Heart left ventricle (tissue), 16 donors: ENCODE data around the gene AGBL5. TPM values are rescaled to one million over a fixed set of nuclear protein-coding genes. Genes with fewer than 3 reads are reported as not detected.

Experiments
- ATAC-seq, 4 donors: fragments of 200-7000 bp; cut with Tn5 transposase; one replicate each; pipeline ENCODE4 v1.9.1; 2020 to 2022; ENCODE audit warnings: moderate library complexity in 4 of 4, mild to moderate bottlenecking in 3 of 4, moderate number of reproducible peaks in 1 of 4
- DNase-seq, 5 donors: peaks; one replicate each; pipeline ENCODE4 v3.0.0-alpha.2; 2020
- H3K27ac ChIP-seq, 12 donors: fragments of 200-600 bp; sonication (generic) in 4 of 12; one replicate each; pipeline versions ENCODE4 v1.5.0 to v1.8.0; 2016 to 2022; ENCODE audit warnings: mild to moderate bottlenecking in 2 of 12
- H3K27me3 ChIP-seq, 9 donors: fragments of 200-600 bp; sonication (generic) in 2 of 9; one replicate each; pipeline versions ENCODE4 v1.5.1 to v1.8.0; 2016 to 2022; ENCODE audit warnings: mild to moderate bottlenecking in 3 of 9
- H3K36me3 ChIP-seq, 9 donors: fragments of 200-600 bp; sonication (generic) in 2 of 9; one replicate each; pipeline versions ENCODE4 v1.5.0 to v1.8.0; 2018 to 2022; ENCODE audit warnings: mild to moderate bottlenecking in 2 of 9
- H3K4me1 ChIP-seq, 12 donors: fragments of 200-600 bp; sonication (generic) in 4 of 12; one replicate each; pipeline versions ENCODE4 v1.5.0 to v1.8.0; 2016 to 2022; ENCODE audit warnings: mild to moderate bottlenecking in 3 of 12
- H3K4me3 ChIP-seq, 12 donors: fragments of 200-600 bp; sonication (generic) in 4 of 12; one replicate each; pipeline versions ENCODE4 v1.5.0 to v1.8.0; 2017 to 2022; ENCODE audit warnings: mild to moderate bottlenecking in 9 of 12, moderate library complexity in 4 of 12
- H3K9me3 ChIP-seq, 12 donors: fragments of 200-600 bp; sonication (generic) in 4 of 12; one replicate each; pipeline versions ENCODE4 v1.5.0 to v1.8.0; 2016 to 2022; ENCODE audit warnings: mild to moderate bottlenecking in 1 of 12
- CTCF ChIP-seq, 12 donors: fragments of 200-600 bp; sonication (generic) in 4 of 12; IDR thresholded peaks; one replicate each; pipeline versions ENCODE4 v1.5.0 to v1.8.0; 2018 to 2022; ENCODE audit warnings: antibody characterized with exemption in 12 of 12, mild to moderate bottlenecking in 5 of 12
- POLR2A ChIP-seq, 2 donors: fragments of 450-650 bp; IDR thresholded peaks; one replicate each; pipeline ENCODE4 v1.6.1; 2017; ENCODE audit warnings: antibody characterized with exemption in 2 of 2, mild to moderate bottlenecking in 2 of 2, moderate library complexity in 2 of 2
- WGBS, 4 donors: extraction: QIAGEN DNeasy Blood & Tissue Kit in 2 of 4; methylation state at CpG; one replicate each; pipeline versions ENCODE4 v1.1.5 to v1.1.7; 2013 to 2018; 5-methylcytosine and 5-hydroxymethylcytosine counted together
- intact Hi-C, 10 donors: fragments of 100-400 bp; cut with DNase I; formaldehyde crosslinking; loops; one replicate each; pipeline versions ENCODE4 v1.11.1 to v1.14.2; 2022
- polyA plus RNA-seq, 2 donors: library from polyadenylated mRNA; stranded (reverse); fragments of 200-250 nt; gene quantifications; one replicate each; pipeline ENCODE4 v1.2.3, GENCODE V29; 2013
- total RNA-seq, 9 donors: library from RNA; depleted of rRNA in 2 of 9; stranded (reverse); fragments of >200 nt in 2 of 9; fragmentation: NEBNext Ultra II Directional in 3 of 9; extraction: Animal tissue kit (Norgen Biotek cat#: 25700) in 3 of 9; gene quantifications; one replicate each; pipeline versions ENCODE4 v1.1.0 to v1.2.4, GENCODE V29; 2016 to 2023
- donor health status: ischemic (EF 13 %, LVEDD 7.1; RV severe dilation, severe dysfunction).
- donor health status: healthy with polysubstance abuse.
- donor health status: DM: no; HTN: yes; CAD: no.
- donor health status: DM: no; HTN: no; CAD: no.
- donor health status: ischemic (EF 25% LVEDD 6.9; RV normal size, moderate dysfunction).
- donor health status: ischemic (EF 25% LVEDD 5.7; RV mildly dilated, moderate dysfunction).
- donor health status: healthy.
- donor health status: DM: yes; HTN: yes; CAD: no.
- donor health status: ischemic (EF 35%, LVEDD 5.7; RV mildly dilated, moderate dysfunction).
- donor health status: nonischemic (EF 11% LVEDD 7.7; RV severe dilation, severe dysfunction).
- donor health status: DM: yes; HTN: yes; CAD: no.
- donor health status: PGD.
- donor health status: ischemic (EF 29% LVEDD 5.4; RV normal size, mild dysfunction).
- donor health status: nonischemic (EF 23%, LVEDD 6.1; RV moderate dilation, normal function).

AGBL5 gene
- total and polyA plus RNA-seq, 11 donors: 4.5 to 12.5 (median 9.9) TPM

GRCh38 chr2:27086090-27086723, 34.7 kb downstream of the AGBL5 start:
- H3K4me3 ChIP-seq: peak overlapping the region; percentile 54 to 88 (median 74)
- ATAC-seq (peak; percentile 79 to 90 (median 88)), DNase-seq (peak; percentile 94 to 98 (median 96))
- no peaks in the 10 kb centered on the region for H3K9me3 ChIP-seq
- intact Hi-C loops: loop anchor here in 9 of 10 donors (1.0 to 10.0 kb wide), 8 partner anchors 34 to 125 kb away; partner anchors contain the start of genes TMEM214 (in 5 of the 9) and AGBL5 (in 3 of the 9)
- peaks cover 0 to 3% (median 0%) of the 10 kb centered on the region in 9 donors for H3K36me3 ChIP-seq
- 0 to 1% (median 0%) methylated on average over 28 to 81 of the region's 81 CpGs for WGBS, 4 donors
- TF ChIP-seq CTCF (IDR thresholded peaks at IDR 0.05) (peak; percentile 75 to 96 (median 94)), POLR2A (IDR thresholded peaks at IDR 0.05) (peak in 1 of 2 donors; percentile 69)
- peaks cover 4 to 46% (median 28%) of the 10 kb centered on the region in 12 donors for H3K4me1 ChIP-seq
- peak overlapping the region; percentile 78 to 96 (median 94) for H3K27ac ChIP-seq
- no peaks in the 10 kb centered on the region for H3K27me3 ChIP-seq

- no peaks in the 10 kb centered on the region for H3K27me3 ChIP-seq
- TF ChIP-seq CTCF (IDR thresholded peaks at IDR 0.05): peak in 2 of 12 donors; percentile 19 to 55
- TF ChIP-seq POLR2A (IDR thresholded peaks at IDR 0.05): no peak
- ATAC-seq: peak in 3 of 4 donors; percentile 0 to 50 (median 16)
- intact Hi-C loops: loop anchor here in 9 of 10 donors (1.0 to 10.0 kb wide), 8 partner anchors 35 to 126 kb away; partner anchors contain the start of genes TMEM214 (in 5 of the 9) and AGBL5 (in 3 of the 9)
- peak within 1 kb of the TSS; percentile 54 to 88 (median 74) for H3K4me3 ChIP-seq
- peaks cover 0 to 3% (median 0%) of the 10 kb centered on the region in 9 donors for H3K36me3 ChIP-seq
- H3K27ac ChIP-seq: peak within 1 kb of the TSS; percentile 78 to 96 (median 94)
- no peaks in the 10 kb centered on the region for H3K9me3 ChIP-seq
- DNase-seq: peak; percentile 51 to 79 (median 65)
- 5 to 18% (median 11%) methylated on average over 32 to 54 of the region's 54 CpGs for WGBS, 4 donors
- peaks cover 4 to 38% (median 21%) of the 10 kb centered on the region in 12 donors for H3K4me1 ChIP-seq
Measured at GRCh38 chr2:27086724-27087593, 35.5 kb downstream of the AGBL5 start, which contains the start of gene KHK. KHK (plus strand) TSS chr2:27086772; CDS start chr2:27087260, 488 bp downstream.

GRCh38 chr2:27087823-27088410, 36.4 kb downstream of the AGBL5 start:
- H3K27ac ChIP-seq: no peak overlapping the region
- intact Hi-C loops: loop anchor here in 8 of 10 donors (2.0 to 10.0 kb wide), 6 partner anchors 36 to 127 kb away; partner anchors contain the start of genes TMEM214 (in 5 of the 8) and AGBL5 (in 3 of the 8)
- H3K9me3 ChIP-seq: no peaks in the 10 kb centered on the region
- 83 to 91% (median 84%) methylated on average over 5 of the region's 5 CpGs for WGBS, 4 donors
- peak overlapping the region in 1 of 12 donors; percentile 77 for H3K4me3 ChIP-seq
- DNase-seq (no peak), ATAC-seq (no peak)
- no peaks in the 10 kb centered on the region for H3K36me3 ChIP-seq
- peaks cover 4 to 32% (median 16%) of the 10 kb centered on the region in 12 donors for H3K4me1 ChIP-seq
- TF ChIP-seq POLR2A (IDR thresholded peaks at IDR 0.05): no peak
- no peak for TF ChIP-seq CTCF (IDR thresholded peaks at IDR 0.05)
- no peaks in the 10 kb centered on the region for H3K27me3 ChIP-seq
